DMS153 treated with DMSO at 0.1 percent for 48 hours (cell line): ENCODE data around the gene OR2A25.
"Not testable (repeated sequence)": the region's sequence is repeated elsewhere in the genome, so short reads cannot be mapped to it uniquely, and the experiment has no call there.

Source experiments
- DNase-seq: peaks from one replicate; lab custom pipeline; 2025; ENCODE audit not compliant: unreplicated experiment; lab: John Stamatoyannopoulos, UW

The OR2A25 gene

GRCh38 chr7:144069511-144069910, at the start of gene OR2A25:
OR2A25 (plus strand) TSS chr7:144069811; CDS start chr7:144074220, 4,409 bp downstream.
- no peak for DNase-seq

GRCh38 chr7:144020340-144020739, 49.3 kb upstream of the OR2A25 start:
- no peak for DNase-seq

GRCh38 chr7:144022169-144022568, 47.4 kb upstream of the OR2A25 start:
- DNase-seq: no peak

GRCh38 chr7:144023171-144023827, 46.3 kb upstream of the OR2A25 start:
- DNase-seq: no peak

- DNase-seq: no peak
Observed at GRCh38 chr7:144024213-144024612, 45.4 kb upstream of the OR2A25 start.

GRCh38 chr7:144026203-144026883, 43.3 kb upstream of the OR2A25 start:
- DNase-seq: no peak

- DNase-seq: no peak
Observed at GRCh38 chr7:144027070-144027469, 42.5 kb upstream of the OR2A25 start.

GRCh38 chr7:144027974-144028373, 41.6 kb upstream of the OR2A25 start:
- no peak for DNase-seq

- no peak for DNase-seq
Observed at GRCh38 chr7:144028547-144028946, 41.1 kb upstream of the OR2A25 start.

GRCh38 chr7:144032516-144032915, 37.1 kb upstream of the OR2A25 start:
- DNase-seq: no peak

- no peak for DNase-seq
Observed at GRCh38 chr7:144032985-144033709, 36.5 kb upstream of the OR2A25 start.

- DNase-seq: no peak
Observed at GRCh38 chr7:144035385-144035784, 34.2 kb upstream of the OR2A25 start.

- no peak for DNase-seq
Observed at GRCh38 chr7:144036302-144036885, 33.2 kb upstream of the OR2A25 start.

GRCh38 chr7:144037414-144038035, 32.1 kb upstream of the OR2A25 start:
- DNase-seq: no peak

GRCh38 chr7:144038887-144039286, 30.7 kb upstream of the OR2A25 start:
- DNase-seq: no peak

GRCh38 chr7:144048648-144049047, 21.0 kb upstream of the OR2A25 start, which contains the start of gene OR2A5:
OR2A5 (plus strand) TSS chr7:144048948; CDS start chr7:144050402, 1,454 bp downstream.
- peak; percentile 91 for DNase-seq

GRCh38 chr7:144049491-144049890, 20.1 kb upstream of the OR2A25 start:
- DNase-seq: peak; percentile 74

GRCh38 chr7:144050093-144050492, 19.5 kb upstream of the OR2A25 start:
- no peak for DNase-seq

GRCh38 chr7:144050884-144051283, 18.7 kb upstream of the OR2A25 start:
- DNase-seq: not testable (repeated sequence)

- DNase-seq: no peak
Observed at GRCh38 chr7:144057954-144058353, 11.7 kb upstream of the OR2A25 start.

- no peak for DNase-seq
Observed at GRCh38 chr7:144063710-144064109, 5.9 kb upstream of the OR2A25 start.
